DMS79 treated with DMSO at 0.1 percent for 48 hours (cell line): ENCODE data around the gene RPH3AL.

Source experiments
- DNase-seq: peaks from one replicate; lab custom pipeline; 2025; lab: John Stamatoyannopoulos, UW

The RPH3AL gene

DNA sequence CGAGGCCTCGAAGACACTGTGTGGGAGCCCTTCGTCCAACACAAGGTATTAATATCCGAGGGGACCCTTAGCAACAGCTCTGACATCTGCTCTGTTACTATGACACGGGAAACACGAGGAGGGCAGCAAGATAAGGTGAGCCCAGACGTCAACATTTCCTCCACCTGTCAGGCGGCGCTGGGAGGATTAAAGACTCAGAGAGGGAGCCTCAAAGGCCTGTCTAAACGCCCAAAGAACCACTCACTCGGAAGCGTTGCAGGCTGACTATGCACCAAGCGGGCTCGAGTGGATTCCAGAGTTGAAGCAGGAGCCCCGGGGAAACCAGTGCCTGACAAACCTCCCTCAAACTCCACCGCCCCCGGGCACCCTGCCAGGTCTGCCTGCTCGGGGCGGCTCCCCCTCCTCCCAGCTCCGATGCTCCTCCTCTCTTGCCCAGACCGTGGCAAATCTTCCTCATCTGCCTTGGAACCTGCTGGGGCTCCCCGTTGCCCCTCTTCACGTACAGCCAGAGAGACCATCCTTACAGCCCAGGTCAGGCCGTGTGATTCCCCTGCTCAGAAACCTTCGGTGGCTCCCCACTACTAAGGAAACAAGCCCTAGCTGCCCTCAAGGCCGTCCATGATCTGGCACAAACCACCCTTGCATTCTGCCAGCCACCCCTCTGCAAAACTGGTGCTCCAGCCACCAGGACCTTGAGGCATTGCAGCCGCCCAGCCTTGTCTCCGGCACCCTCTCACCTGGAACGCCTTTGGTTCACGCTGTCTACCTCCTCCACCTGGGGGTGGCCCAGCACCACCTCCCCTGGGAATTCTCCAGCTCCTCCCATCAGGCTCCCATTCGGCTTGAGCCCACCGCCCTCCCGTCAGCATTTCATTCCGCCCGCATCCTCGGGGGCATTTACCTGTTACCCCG lies 16.2 kb downstream of the RPH3AL start:
- DNase-seq, result peak; percentile 44

DNA sequence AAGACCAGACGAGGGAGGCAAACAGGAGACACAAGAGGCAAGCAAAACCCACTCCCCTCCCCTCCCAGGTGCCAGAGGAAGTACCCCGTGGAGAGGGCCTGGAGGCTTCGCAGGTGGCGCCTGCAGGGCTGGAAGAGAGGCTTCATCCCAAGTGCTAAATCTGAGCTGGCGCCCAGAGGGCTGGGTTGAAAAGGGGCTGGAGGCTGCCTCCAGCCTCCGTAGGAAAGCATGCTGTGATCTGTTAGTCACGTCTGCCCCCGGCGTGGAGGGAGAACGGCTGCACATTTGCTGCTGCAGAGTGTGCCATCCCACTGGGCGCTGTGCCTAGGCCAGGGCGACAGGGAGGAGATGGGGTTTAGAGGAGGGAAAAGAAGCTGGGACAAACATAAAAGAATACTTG lies 16.9 kb downstream of the RPH3AL start:
- peak; percentile 14 for DNase-seq

DNA sequence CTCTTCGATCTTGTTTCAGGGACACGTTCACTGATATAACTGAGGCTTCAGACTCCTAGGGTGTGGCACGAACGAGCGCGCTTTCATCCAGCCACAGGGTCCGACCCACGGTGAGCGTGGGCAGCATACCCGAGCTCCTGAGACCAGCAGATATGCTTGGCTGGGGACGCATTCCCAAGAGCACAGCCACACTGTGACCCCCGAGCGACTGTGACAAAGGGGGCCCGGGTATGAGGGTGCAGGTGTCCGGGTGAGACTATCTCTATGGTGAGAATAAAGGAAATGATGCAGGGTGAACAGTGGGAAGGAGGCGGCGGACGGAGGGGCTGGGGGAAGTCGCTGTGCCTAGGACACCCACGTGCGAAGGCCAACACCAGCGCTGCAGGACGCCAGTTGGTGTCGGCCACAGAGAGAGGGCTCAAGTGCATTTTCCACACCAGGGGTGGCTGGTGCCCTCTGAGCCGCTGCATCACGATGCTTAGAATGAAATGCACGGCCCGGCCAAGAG lies 17.6 kb downstream of the RPH3AL start:
- no peak for DNase-seq

DNA sequence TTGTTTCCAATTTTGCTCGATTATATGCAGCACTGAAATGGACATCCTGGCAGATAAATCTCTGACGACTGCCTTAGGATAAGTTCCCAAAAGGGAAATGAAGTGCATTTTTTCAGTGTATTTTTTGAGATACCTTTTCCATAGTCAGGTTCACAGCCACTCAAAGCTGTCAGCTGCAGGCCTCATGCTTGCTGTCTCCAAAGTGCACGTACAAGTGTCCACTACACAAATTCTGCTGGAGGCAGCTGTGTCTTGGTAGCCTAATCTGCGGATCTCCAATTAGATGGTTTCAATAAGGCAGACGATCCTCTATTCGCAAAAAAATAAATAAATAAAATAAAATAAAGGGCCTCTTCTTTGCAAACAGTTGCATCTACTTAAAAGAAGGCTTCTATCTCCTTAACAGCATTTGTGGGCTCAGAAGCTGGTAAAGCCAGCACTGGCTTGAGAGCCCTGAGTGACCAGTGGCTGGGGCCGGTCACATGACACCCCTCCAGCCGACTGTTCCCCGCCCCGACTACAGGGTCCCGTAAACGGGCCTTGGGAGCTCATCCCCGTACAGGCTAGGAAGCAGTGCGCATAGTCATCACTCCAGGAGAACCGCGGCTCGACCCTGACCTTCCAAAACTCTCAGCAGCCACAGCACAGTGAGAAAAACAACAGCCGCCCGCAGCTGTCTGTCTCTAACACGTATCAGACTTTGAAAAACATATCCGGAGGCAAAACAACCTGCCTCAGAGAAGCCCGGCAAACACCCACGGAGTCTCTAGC lies 18.8 kb downstream of the RPH3AL start:
- DNase-seq, result no peak

DNA sequence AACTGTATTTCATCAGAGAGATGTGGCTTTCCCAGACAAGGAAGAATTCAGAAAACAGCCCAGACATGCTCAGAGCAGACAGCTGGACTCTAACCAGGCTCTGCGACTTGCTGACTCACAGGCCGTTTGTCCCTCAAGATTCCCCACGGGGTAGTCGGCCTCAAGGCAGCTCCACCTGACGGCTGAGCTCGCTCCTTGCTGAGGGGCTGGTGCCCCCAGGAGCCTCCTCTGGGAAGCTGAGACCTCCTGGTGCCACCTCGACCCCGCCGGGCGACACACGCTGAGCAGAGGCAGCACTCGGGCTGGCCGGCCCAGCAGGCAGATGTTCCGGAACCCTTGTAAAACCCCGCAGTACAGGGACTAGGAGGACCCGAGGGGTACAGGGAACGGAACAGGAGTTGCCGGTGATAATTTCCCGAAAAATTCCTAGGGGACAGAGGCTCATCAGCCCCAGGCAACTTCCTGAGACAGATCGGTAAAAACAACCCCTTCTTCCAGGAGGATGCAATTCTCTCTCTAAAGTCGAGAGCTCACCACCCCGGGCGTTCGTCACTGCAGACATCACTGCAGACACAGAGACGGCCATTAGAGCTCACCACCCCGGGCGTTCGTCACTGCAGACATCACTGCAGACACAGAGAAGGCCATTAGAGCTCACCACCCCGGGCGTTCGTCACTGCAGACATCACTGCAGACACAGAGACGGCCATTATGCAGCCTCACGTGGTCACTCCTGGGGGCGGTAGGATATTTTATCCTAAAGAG lies 19.9 kb downstream of the RPH3AL start:
- no peak for DNase-seq

DNA sequence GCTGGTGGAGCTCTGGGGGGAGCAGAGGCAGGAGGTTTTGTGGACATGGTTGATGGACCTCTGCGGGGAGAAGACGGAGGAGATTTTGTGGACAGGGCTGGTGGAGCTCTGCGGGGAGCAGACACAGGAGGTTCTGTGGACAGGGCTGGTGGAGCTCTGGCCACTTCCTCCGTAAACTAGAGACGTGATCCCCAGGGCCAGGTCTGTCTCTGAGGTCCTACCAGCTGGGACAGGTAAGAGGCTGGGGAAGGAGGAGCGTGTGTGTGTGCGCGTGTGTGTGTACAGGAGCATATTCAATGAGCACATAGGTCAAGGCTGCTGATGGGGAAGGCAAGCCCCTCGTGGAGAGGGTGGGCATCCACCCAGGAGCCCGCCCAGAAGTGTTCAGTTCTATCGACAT lies 20.6 kb downstream of the RPH3AL start:
- no peak for DNase-seq

DNA sequence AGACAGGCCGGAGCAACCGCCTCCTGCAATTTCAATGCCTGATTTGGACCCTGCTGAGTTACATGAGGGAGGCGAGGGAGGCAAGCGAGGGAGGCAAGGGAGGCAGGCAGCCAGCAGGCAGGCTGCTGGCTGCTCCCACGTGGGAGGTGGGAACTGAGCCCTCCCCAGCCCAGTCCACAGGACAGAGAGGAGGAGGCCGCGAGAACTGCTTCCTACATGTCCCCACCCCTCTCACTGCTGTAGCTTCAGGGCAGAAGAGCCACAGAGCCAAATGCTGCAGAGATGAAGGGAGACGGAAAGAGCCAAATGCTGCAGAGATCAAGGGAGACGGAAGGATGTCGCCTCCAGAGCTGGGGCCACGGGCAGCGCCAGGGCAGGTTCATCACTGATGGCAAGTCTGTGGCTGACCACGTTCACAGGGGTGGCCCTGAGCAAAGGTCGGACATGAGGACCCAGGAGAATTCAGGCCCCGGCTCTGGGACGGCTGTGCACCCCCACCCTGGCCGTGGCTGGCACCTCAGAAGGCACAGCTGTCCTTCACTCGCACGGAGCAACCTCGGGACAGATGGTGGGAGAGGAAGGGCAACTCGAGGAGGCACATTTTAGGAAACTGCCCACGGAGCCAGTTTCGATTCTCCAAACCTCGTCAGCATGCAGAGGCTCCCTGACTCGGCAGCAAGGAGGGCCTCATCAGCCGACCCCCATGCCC lies 21.5 kb downstream of the RPH3AL start:
- no peak for DNase-seq

DNA sequence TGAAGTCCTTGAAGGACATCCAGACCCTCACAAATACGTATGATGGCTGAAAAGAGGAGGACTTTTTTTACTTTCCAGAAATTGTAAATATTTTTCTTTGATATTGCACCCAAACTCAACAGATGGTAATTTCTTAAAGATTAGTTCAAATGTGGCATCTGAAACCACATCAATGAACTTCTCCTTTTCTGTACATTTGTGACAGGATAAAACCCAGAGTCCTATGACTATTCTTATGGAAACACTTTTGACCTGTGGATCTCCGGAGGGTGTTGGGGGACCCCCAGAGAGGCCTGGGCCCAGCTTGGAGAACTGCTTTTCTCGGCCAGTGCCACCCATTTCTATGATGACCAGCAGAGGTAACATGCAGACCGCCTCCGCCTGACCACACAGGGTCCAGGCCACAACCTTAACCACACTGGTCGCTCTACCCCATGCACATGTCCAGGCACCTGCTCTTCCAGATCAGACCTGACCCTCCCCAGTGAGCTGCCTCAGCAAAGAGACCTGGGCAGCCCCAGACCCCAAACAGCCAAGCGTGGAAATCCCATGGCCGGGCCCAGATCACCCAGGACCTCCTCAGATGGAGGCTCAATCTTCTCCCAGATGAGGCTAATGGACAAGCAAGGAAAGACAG lies 22.7 kb downstream of the RPH3AL start:
- no peak for DNase-seq

DNA sequence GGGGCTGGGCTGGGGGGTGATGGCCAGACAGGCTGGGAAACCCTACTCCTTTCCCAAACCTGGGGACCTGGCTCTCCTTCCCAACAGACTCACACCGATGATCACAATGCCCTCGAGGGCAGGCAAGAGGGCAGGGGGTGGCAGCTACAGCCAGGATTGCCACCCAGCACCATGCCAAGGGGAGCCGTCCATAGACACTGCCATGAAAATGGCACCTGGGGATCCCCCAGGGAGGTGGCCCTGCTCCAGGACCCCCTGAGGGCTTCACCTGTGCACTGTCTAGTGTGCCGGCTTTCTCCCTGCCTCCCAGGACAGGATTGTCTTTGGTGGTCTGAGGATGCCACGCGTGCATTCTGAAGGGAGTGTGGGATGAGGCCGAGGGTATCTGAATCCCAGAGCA lies 24.6 kb downstream of the RPH3AL start:
- no peak for DNase-seq

DNA sequence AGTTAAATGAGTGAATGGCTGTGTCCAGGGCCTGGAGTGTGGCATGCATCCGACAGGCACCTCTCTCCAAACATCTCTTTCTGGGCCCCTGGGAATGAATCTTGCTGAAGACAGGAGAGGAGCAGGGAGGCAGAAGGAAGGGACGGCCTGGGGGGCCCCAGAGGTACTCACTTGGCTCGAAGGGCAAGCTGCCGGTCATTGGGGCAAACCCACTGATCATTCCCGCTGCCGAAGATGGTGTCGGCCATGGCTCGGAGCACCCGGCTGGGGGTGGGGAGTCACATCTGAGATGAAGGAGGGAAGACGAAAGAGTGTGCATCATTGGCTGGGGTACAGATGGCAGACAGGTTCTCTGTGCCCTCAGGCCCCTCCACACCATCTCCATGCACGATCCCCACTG lies 25.3 kb downstream of the RPH3AL start:
- DNase-seq, result no peak

DNA sequence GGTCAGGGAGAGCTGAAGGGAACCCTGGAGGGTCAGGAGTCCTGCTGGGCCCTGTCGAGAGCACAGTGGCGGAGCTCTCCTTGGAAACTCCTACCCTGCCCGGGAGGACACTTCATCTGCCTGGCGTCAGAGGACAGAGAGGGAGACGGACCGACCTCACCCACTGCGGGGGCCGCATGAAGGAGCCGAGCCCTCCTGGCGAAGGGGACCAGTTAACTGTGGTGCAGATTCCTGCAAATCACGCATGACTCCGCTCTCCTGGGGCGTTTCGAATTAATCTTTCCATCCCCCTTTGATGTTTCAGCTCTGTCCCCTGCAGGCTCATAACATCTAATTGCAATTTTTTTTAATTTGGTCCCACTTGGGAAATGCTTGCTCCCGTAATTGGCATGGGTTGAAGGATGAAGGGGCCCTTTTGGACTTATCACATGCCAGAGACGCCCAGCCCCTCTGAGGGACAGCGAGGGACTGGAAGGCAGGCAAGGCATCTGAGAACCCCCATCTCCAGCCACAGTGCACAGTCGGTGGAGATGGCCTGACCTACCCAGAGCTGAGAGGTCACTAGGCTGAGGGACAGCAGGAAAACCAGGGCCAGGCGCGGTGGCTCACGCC lies 26.5 kb downstream of the RPH3AL start:
- DNase-seq, result no peak

DNA sequence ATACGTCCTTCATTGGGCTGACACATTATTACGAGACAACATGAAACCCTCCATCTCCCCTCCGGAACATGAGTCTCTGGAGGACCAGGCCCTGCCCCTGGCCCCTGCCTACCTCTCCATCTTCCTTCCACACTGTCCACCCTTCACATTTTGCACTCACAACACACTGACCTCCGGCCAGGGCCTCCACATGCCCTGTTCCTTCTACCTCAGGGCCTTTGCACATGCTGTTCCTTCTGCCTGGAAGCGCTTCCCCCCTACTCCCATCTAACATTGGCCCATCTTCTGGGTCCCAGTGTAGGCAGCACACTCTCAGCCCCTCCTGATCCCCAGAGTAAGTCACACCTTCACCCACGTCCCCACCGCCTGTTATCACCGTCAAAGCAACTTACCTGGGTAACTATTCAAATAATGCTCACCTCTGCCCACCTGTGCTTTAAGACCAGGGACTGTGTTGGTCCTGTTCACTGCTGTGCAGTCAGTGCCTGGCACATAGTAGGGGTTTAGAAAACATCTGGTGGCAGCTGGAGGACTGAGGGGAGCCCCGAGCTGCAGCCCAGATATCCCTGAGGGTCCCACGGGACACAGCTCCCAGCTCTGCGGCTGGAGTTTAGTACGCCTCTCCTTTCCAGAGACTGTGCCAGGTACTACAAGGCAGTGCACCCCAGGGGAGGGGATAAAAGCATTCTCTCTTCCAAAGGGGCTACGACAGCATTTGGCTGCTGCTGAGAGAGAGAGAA lies 27.2 kb downstream of the RPH3AL start:
- no peak for DNase-seq

DNA sequence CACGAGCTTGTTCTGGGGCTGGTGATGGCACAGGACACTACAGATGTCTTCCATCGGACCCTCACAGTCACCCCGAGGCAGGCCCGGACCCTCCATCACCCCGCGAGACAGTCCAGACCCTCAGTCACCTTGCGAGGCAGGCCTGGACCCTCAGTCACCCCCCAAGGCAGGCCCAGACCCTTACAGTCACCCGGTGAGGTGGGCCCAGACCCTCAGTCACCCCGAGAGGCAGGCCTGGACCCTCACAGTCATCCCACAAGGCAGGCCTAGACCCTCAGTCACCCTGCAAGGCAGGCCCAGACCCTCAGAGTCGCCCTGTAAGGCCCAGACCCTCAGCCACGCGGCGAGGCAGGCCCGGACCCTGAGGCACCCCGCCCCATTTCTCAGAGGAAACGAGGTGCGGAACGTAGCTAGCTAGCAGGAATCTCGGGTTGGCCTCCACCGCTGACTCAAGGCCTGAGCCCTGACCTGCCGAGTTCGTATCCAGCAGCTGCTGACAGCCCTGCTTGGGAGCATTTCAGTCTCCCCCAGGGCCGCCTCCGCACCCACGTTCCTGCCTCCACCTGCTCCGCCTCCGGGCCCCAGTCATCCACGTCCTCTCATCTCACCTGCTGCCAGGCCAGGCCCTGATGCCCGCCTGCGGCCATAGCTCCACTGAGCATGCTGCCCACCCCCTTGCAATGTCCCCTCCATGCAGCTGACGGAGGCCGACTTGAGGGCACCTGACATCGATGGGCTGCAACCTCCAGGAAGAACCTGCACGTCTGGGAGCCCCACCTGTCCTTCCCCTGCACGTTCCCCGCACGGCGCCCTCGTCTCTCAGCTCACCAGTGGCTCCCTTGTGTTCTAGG lies 28.7 kb downstream of the RPH3AL start:
- DNase-seq, result no peak

DNA sequence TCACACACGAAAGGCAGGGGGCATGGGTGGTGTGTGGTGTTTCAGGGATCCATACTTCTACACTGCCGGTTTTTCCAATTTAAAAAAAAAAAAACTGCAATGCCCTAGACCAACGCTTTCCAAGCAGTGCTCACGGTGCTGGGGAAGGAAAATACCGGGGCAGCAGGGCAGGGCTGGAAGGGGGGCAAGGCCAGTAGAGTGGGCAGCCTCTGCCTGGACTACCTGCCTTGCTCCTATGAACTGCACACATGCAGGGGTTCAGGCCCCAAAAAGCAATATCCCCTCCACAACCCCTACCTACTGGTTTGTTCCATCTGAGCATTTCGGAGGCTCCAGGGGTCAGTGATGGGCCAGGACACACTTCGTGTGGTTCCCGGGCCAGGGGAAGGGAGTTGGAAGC lies 29.4 kb downstream of the RPH3AL start:
- no peak for DNase-seq

DNA sequence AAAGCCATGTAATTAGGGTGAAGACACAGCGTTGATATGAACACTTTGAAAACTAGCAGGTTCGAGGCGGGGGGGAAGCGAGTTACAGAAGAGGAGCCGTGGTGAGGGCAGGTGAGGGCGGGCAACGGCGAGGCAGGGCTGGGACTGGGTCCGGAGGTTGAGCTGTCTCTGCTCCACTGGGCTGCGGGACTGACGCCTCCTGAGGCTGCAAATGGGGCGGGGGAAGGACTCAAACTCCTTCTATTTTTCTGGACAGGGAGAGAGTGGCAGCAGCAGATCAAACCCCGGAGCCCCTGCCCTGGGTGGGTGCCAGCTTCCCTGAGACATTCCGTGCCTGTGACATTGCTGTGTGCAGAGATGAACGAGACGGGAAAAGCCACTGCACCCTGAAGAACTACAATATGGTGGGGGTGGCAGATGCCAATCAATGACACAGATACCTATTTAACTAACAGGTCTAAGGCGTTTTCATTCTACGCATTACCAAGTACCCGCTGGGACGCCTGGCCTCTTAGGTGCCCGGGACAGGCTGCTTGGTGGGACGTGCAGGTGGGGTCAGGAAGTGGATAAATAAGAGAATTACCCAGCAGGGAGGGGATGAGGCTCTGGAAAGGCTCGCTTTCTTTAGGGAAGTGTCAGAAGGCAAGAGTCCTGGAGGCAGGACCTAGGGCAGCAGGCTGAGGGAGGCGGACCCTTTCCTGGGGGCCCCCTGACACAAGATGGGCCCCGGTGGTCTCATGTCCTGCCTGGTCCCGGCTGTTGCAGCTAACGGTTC lies 30.4 kb downstream of the RPH3AL start:
- DNase-seq, result no peak

DNA sequence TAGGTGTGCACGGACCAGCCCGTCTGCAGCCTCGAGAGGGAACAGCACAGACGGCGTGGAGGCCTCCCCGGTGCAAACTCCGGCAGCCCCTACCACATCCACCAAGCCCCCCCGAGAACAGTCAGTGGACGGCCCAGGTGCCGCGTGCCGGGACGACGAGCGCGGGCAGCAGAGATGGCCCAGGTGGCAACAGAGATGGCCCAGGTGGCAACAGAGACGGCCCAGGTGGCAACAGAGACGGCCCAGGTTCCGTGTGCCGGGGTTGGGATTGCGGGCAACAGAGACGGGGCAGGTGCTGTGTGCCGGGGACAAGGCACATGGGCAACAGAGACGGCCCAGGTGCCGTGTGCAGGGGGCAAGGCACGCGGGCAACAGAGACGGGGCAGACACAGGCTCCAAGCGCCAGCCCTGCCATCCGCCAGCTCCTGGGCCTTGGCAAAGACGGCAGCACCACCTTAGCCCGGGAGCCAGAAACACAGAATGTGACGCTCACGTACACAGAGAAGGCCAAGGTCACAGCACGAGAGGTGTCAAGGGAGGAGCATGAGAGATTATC lies 31.1 kb downstream of the RPH3AL start:
- DNase-seq, result no peak

DNA sequence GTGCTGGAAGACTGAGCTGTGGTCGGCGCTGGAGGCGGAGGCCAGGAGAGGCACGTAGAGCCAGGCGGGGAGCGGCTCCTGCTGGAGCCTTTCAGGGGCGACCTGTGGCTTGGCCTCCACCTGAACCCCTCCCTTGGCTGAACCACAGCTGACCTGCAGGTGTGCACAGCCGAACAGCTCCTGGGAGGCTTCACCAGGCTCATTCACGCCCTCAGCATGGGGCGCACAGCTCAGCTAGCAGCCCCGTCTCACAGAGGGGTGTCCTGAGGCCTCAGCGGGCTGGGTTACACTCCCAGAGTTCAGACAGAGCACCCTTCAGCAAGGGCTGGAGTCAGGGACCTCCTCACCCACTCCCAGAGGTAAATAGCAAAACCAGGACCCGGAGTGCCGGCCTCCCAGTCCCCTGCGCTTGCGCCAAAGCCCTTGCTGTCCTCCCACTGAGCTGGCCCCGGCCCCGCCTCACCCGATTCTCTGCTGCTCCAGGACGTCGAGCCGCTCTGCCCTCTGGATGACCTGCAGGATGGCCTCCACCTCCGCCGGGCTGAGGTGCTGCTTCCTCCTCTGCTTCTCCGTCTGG lies 31.7 kb downstream of the RPH3AL start:
- DNase-seq, result no peak

DNA sequence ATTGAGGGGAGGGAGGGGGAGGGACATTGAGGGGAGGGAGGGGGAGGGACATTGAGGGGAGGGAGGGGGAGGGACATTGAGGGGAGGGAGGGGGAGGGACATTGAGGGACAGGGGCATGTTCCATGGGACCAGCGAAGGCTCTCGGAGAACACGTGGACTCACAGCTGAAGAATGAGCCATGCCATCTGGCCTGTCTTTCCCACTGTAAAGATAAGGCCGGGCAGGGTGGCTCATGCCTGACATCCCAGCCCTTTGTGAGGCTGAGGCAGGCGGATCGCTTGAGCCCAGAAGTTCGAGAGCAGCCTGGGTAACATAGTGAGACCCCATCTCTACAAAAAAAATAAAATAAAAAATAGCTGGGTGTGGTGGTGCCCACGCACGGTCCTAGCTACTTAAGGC lies 32.5 kb downstream of the RPH3AL start:
- no peak for DNase-seq
